ENCODE data around the gene CDK4. TPM values are rescaled to one million over a fixed set of nuclear protein-coding genes. Genes with fewer than 3 reads are reported as not detected.

The CDK4 gene
- total and polyA plus RNA-seq, 2 of the 4 experiments (the other 2 are of a cell fraction) = 261 to 297 TPM

GRCh38 chr12:57739914-57740538 lies 12.1 kb downstream of the CDK4 start:
- no peak overlapping the region for H3K23ac ChIP-seq (ENCODE audit: low read depth, low read length)
- TF ChIP-seq SMC3 (IDR thresholded peaks at IDR 0.05; ENCODE audit: low read depth, low read length) = no peak
- TF ChIP-seq CHD1 (IDR thresholded peaks at IDR 0.05; ENCODE audit: low read depth, low read length) = no peak
- no peak for TF ChIP-seq FOS (IDR thresholded peaks at IDR 0.05; ENCODE audit: low read depth, low read length)
- TF ChIP-seq USF2 (IDR thresholded peaks at IDR 0.05; ENCODE audit: low read depth, low read length) = no peak
- TF ChIP-seq RAD21 (IDR thresholded peaks at IDR 0.05; ENCODE audit: low read length) = no peak
- TF ChIP-seq BHLHE40 (IDR thresholded peaks at IDR 0.05; ENCODE audit: low read depth, low read length) = no peak
- no peak for TF ChIP-seq NFE2L2 (IDR thresholded peaks at IDR 0.05; ENCODE audit: low read depth, low read length)
- no peak for TF ChIP-seq RFX5 (IDR thresholded peaks at IDR 0.05; ENCODE audit: low read depth, low read length)
- no peak for TF ChIP-seq RCOR1 (IDR thresholded peaks at IDR 0.05; ENCODE audit: insufficient replicate concordance, low read length)
- no peak for TF ChIP-seq POLR2A (IDR thresholded peaks at IDR 0.05; ENCODE audit: low read depth, low read length)
- TF ChIP-seq MAFK (IDR thresholded peaks at IDR 0.05; ENCODE audit: low read depth, low read length) = no peak
- TF ChIP-seq MXI1 (IDR thresholded peaks at IDR 0.05; ENCODE audit: borderline replicate concordance, low read depth, low read length) = no peak
- TF ChIP-seq MAZ (IDR thresholded peaks at IDR 0.05; ENCODE audit: borderline replicate concordance, low read depth, low read length) = no peak
- no peak for TF ChIP-seq CTCF (conservative IDR thresholded peaks at IDR 0.05; ENCODE audit: low read depth, low read length)
- no peak for TF ChIP-seq ELK1 (IDR thresholded peaks at IDR 0.05; ENCODE audit: borderline replicate concordance, low read depth, low read length)
- TF ChIP-seq CEBPB (IDR thresholded peaks at IDR 0.05; ENCODE audit: low read depth, low read length) = no peak
- ChIA-PET POLR2A (ENCODE audit: unreplicated experiment) (no interaction called here), CTCF (no interaction called here)
- H2BK120ac ChIP-seq (ENCODE audit: low read depth, low read length) = no peak overlapping the region
- no peak overlapping the region for H2BK15ac ChIP-seq (ENCODE audit: low read depth, low read length)
- H3K9me3 ChIP-seq (ENCODE audit: control insufficient read depth, insufficient read depth, low read length) = peaks cover 2% of the 10 kb centered on the region; the same call in 1 of the 2 replicates
- H3K4ac ChIP-seq (ENCODE audit: low read depth, low read length) = no peak overlapping the region
- no TSS peak for BruUV-seq (replicated peaks)
- H3K9ac ChIP-seq (ENCODE audit: low read depth, low read length) = no peak overlapping the region
- 0 out of 2 replicates have a peak, but pooled peaks cover 3% of the 10 kb centered on the region for H3K4me1 ChIP-seq (ENCODE audit: control insufficient read depth, insufficient read depth, low read length)
- H2BK20ac ChIP-seq (ENCODE audit: low read depth, low read length) = no peak overlapping the region
- in situ Hi-C loops (cut with MboI; ENCODE audit: low sequenced_read_pairs) (loop anchor here (10.0 kb wide), 1 partner anchor 155 kb away; no protein-coding TSS in a partner anchor), intact Hi-C loops (cut with micrococcal nuclease) (loop anchor here (5.0 kb wide), 1 partner anchor 158 kb away; no protein-coding TSS in a partner anchor), dilution Hi-C loops (cut with HindIII; ENCODE audit: low sequenced_read_pairs, unreplicated experiment) (no loop called here)
- no peak overlapping the region for H3K18ac ChIP-seq (ENCODE audit: low read depth, low read length)
- H4K8ac ChIP-seq (ENCODE audit: low read depth in 2 of 2, low read length in 2 of 2) = no peak overlapping the region
- H3K36me3 ChIP-seq (ENCODE audit: control insufficient read depth, insufficient read depth, low read length) = no peaks in the 10 kb centered on the region
- no peak overlapping the region for H2AK9ac ChIP-seq (replicated peaks; ENCODE audit: low read depth, low read length, poor library complexity)
- H3K4me2 ChIP-seq (ENCODE audit: low read depth, low read length) = no peak overlapping the region
- no peak overlapping the region for H2AK5ac ChIP-seq (ENCODE audit: low read depth, low read length)
- H2AFZ ChIP-seq (replicated peaks; ENCODE audit: low read length, poor library complexity) = no peak overlapping the region
- H4K91ac ChIP-seq (ENCODE audit: insufficient read depth, low read depth, low read length) = no peak overlapping the region
- H2BK5ac ChIP-seq (ENCODE audit: low read depth, low read length, poor library complexity, severe bottlenecking) = no peak overlapping the region
- no peak for DNase-seq
- no peak for ATAC-seq (ENCODE audit: low read depth)
- H3K9me1 ChIP-seq (ENCODE audit: insufficient read depth, low read length) = no peaks in the 10 kb centered on the region
- H3K27ac ChIP-seq (ENCODE audit: insufficient read depth, low read length) = no peak overlapping the region
- H4K20me1 ChIP-seq (ENCODE audit: insufficient read depth, low read length) = 0 out of 2 replicates have a peak, but pooled peaks cover 3% of the 10 kb centered on the region
- H3K27me3 ChIP-seq (ENCODE audit: control insufficient read depth, insufficient read depth, low read length) = peaks cover 68% of the 10 kb centered on the region
- H4K5ac ChIP-seq (ENCODE audit: low read depth, low read length) = no peak overlapping the region
- no peak overlapping the region for H3K4me3 ChIP-seq (ENCODE audit: insufficient read depth, low read depth, low read length)
- H3K14ac ChIP-seq (replicated peaks; ENCODE audit: low read depth, low read length) = no peak overlapping the region
- 17% methylated on average over 2 of the region's 10 CpGs; no CpG with 5 or more reads in 1 of the 2 experiments for WGBS, 2 experiments (ENCODE audit: extremely low coverage in 2 of 2, insufficient read length in 1 of 2)
- no peak overlapping the region for H3K56ac ChIP-seq (ENCODE audit: extremely low read depth, insufficient read depth, low read length)
- peaks cover 0 to 5% of the 10 kb centered on the region in 2 experiments; a peak in 2 of 4 replicates for H3K79me1 ChIP-seq (ENCODE audit: low read depth in 1 of 2, low read length in 2 of 2)

Data from IMR-90 (cell line).